AG20443 (cell line): ENCODE measurements around the gene RTN4.
A peak's percentile ranks its signal among the peaks of the same experiment; 100 is the strongest.
"Not testable (repeated sequence)": the region's sequence is repeated elsewhere in the genome, so short reads cannot be mapped to it uniquely, and the experiment has no call there.

ENCODE experiments used
- DNase-seq: peaks from one replicate; pipeline ENCODE4 v3.0.0; 2012; ENCODE audit warnings: low spot score, mixed read lengths

RTN4 gene

DNA sequence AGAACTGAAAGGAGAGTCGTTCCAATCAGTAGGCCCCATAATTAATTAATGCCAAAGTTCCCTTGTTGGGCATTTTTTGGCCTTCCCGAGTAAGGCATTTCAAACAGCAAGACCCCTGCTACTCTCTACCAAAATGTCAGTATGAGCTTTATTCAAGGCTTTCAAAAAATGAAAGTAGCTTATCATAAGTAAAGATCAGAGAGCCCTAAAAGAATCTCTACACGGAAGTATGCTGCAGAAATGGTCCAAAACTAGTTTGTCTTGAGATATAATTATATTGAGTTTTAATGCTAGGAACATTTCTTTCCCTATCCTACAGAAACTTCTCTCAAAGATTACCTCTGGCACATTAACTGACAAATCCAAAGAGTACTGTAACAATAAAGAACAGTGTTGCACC, 43.9 kb downstream of the RTN4 start:
- DNase-seq, result no peak

DNA sequence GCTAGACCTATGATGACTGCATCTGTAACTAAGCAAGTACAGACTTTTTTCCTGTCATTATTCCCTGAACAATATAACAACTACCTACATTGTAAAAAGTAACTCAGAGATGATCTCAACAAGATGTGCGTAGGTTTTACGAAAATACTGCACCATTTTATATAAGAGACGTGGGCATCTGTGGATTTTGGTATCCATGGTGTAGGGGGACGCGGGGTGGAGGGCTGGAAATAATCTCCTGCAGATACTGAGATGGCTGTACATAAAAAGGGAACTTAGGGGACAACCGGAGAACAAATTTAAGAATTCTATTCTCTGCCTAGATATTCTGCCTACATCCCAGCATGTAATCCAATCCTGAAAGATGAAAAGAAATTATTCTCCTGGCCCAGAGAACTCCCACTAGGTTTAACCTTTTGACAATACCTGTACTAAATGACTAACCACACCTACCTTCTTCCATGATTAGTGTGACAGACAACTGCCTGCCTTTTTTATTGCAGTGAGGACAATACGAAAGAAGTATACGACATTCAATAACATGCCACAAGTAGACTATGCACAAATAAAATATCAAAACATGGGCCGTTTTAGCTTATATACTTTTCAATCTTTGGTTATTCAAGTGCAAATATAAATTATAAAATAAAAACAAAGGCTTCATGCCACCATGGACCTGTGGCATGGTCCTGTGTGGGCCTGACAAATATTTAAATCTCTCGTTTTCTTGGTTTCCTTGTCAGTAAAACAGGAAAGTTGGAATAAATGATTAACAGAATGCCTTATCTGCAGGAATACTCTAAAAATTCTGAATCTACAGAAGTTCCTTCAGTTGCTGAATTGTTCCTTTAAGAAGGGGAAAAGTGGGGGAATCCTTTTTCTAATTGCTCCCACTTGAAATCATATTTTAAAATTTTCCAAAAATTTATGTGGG, 46.3 kb downstream of the RTN4 start:
- DNase-seq, result no peak

DNA sequence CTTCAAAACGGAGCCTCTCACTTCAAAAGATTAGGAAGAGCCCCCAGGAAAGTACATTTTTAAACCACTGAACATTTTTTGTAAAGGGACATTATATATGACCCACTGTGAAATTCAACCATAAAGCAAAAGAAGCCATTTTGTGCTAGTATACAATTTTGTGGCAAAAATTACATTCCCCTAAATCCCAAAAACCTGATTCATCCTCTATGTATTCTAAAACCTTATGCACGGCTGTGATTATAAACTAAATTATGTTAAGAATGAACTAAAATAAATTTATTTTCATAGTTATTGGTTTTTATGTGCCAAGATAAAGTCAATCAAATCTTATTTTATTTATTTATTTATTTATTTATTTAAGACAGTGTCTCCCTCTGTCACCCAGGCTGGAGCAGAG, 48.5 kb downstream of the RTN4 start:
- no peak for DNase-seq

DNA sequence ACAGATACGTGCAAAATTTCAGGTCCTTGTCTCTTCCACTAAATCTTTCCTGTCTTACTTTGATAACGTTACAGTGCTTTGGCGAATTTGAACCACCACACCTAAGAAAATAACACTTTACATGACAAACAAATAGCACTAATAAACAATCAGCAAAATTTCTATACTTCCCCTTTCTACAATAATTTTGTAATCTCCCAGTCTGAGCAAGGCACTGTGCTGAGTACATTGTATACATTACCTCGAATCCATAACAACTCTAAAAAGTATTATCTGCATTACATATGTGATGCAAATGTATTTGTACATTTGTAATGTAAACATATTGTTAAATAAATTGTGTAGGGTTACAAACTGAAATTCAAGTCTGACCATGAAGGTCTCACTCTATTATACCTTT, 49.9 kb downstream of the RTN4 start:
- DNase-seq, result no peak

DNA sequence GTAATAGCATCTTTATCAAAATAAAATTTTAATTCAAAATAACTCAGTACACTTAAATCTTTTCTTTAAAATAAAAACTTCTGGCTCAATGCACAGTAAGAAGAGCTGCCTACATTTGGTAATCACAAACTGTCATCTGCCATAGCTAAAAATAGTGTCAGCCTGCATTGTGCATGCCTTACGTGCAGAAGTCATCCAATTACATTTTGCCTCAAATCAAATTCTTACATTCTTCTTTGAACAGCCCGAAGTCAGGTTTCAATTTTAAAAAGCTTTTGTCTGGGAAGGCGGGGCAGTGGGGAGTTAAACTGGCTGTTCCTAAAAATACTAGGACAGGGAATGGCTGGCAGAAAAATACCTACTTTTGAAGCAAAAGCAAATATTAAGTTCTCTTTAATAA, 51.1 kb downstream of the RTN4 start:
- peak; percentile 50 for DNase-seq

DNA sequence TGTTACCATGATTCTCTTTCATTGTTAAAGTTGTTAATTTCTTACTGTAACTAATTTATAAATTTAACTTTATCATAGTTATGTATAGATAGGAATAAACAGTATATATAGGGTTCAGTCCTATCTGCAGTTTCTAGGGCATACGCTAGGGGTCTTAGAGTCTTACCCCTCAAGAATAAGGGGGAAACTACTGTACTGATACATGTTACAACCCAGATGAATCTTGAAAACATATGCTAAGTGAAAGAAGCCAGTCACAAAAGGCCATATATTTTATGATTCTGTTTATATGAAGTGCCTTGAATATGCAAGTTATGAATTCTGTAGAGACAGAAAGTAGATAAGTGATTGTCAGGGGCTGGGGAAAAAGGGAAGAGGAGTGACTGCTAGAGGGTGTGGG, 52.4 kb downstream of the RTN4 start:
- DNase-seq, result no peak

DNA sequence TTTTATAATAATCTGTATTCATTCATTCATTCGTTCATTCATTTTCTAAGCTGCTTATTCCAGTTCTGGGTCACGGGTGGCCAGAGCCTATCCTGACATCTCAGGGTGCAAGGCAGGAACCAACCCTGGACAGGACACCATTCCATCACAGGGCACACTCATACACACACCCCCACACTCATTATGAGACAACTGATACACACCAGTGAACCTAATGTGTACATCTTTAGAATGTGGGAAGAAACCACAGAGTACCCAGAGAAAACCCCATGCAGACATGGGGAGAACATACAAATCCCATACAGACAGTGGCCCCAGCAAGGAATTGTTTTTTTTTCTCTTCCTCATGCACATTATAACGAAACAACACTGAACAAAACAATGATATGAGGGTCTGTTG, 54.7 kb downstream of the RTN4 start:
- no peak for DNase-seq

DNA sequence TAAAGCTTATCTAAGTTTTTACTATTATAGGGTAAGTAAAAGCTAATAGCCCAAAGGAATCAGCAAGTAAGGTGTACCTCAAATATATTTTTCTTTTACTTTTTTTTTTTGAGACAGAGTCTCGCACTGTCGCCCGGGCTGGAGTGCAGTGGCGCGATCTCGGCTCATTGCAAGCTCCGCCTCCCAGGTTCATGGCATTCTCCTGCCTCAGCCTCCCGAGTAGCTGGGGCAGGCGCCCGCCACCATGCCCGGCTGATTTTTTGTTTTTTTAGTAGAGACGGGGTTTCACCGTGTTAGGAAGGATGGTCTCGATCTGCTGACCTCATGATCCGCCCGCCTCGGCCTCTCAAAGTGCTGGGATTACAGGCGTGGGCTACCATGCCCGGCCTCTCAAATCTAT, 59.6 kb downstream of the RTN4 start:
- DNase-seq, result not testable (repeated sequence)

DNA sequence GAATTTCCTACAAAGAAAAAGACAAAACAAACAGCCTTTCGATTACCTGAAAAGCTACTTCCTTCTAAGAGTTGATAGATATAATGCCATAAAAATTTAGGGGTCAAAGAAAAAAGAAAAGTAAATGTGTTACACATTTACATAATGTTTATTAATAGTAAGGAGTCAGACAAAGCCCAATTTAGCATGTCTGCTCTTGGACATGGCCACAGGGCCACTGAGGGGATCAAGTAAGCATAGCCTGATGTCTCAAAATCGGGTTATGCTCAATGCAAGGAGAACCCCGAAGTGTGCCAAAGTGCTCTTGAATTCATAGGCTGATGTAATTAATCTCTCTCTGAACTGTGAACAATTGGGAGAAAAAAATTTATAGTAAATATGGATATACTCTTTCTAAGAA, 61.6 kb downstream of the RTN4 start:
- DNase-seq, result no peak

DNA sequence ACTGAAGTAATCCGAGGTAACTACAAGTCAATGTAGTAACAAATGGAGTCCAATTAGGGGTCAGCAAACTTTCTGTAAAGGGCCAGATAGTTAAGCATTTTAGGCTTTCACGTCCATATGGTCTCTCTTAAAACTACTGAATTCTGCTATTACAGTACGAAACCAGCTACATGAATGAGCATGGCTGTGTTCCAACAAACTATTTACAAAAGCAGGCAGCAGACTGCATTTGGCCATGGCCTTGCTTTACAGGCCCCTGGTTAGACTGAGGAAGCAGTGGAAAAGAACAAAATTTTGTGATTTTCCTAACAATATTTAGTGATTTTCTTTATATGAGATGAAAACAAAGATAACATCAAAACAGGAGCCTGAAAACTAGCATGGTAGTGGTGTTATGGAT, 64.0 kb downstream of the RTN4 start:
- DNase-seq, result no peak

DNA sequence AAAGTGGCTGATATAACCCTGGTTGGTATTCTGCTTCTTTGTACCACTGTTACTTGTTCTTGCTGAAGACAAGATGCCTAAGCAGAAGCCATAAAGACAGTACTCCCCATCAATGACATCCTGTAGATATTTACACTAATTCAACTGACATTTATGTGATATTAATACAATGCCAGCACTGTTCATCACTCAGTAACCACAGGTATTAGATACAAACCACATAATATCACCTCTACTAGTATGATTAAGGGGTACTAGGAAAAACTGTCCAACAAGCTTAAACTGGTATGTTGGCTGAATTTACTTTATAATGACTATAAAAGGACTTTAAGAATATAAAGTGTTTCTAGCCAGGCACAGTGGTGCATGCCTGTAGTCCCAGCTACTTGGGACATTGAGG, 65.8 kb downstream of the RTN4 start:
- DNase-seq, result no peak

DNA sequence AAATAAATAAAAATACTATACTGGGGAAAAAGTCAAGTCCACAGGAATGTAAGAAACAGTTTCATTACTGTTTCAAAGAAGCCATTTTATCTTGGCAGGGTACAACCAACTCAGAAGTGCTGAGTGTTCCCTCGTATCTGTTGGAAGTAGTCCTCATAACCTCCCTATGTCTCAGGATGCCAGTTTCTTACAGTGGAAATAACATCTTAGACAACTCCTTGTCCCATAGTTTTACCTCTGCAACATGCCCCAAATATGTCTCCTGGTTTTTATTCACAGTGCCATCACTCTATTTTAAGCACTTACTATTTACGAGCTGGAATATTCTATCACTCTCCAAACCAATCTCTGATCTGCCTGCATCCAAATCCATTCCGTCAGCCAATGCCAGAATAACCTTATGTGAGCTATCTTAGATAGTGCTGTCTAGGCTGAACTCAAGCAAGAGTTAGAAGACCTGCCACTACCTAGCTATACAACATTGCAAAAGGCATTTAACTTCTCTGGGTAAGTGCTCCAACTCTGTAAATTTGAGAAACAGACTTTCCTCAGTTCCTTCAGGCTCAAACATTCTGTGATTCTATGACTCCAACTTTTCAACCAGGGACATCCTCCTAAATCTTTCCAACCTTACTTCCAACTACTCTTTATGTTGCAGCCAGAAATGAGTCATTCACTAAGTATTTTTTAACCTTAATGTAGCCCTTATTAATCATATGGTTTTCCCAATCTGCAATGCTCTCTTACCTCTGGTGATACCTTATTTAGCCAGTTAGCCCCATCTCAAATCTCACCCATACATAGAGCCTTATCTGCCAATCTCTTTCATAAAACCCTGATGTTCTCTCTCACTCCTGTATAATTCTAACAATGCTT, 66.7 kb downstream of the RTN4 start:
- DNase-seq, result no peak

DNA sequence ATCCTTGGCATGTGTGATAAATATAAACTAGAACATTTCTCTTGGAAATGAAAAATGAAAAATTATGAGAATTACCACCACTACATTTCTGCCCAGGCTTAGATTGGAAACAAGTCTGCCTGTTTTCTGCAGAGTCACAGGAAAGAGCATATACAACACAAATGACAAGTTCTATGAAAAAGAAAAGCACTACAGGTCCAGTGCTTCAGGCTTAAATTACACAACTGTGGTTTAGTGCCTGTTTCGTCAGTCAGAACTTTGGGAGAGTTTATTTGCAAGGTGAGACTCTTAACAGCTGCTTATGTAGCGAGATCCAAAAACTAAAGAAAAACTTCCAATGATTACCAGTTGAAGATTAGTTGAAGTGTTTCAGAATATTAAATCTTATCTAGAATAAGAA, 68.9 kb downstream of the RTN4 start:
- DNase-seq, result no peak

DNA sequence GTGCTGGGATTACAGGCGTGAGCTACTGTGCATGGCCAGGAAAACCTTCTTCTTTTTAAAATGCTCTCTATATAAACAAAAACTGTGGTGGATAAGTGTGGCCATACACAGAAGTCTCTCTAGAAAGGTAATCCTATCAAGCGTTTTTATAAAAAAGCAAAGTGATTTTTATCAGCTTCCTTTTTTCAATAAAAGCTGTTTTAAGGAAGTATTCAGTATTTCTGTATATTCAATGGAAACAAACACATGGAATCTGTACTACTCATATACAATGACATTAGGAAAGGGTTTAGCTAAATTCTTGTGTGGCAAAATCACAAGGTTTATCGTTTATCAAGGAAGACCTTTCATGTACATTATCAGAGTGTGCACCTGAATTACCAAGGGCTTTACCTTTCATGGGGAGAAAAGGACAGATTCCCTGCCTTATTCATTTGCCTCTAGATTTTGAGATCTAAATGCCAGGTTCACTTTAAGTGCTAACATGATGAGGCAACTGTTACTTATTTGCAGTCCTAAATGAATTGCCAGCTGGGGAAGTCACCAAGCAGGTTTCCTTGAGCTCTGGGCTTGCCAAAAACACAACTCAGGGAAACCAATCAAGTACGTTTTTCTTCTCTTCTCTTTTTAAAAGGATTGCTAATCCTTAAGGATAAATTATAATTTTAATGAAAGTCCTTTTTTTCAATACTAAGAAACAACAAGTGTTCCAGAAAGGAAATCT, 70.8 kb downstream of the RTN4 start:
- no peak for DNase-seq

DNA sequence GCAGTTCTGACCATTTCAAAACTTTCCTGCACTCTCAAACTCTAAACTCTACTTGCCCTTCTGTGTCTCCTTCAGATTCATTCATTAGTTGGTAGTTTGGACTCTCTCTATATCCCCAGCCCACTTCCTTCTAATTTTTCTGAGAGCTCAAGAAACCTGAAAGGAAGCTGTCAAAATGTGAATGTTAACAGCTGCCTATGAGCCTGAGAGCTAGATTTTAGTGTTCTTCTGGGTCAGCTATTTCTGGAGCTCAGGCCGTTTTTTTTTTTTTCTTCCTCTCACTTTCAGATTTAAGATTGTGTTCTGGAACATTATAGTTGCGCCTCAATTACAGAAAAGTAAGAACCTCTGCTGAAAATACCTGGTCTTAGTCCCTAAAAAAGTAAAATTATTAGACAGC, 73.1 kb downstream of the RTN4 start:
- no peak for DNase-seq

DNA sequence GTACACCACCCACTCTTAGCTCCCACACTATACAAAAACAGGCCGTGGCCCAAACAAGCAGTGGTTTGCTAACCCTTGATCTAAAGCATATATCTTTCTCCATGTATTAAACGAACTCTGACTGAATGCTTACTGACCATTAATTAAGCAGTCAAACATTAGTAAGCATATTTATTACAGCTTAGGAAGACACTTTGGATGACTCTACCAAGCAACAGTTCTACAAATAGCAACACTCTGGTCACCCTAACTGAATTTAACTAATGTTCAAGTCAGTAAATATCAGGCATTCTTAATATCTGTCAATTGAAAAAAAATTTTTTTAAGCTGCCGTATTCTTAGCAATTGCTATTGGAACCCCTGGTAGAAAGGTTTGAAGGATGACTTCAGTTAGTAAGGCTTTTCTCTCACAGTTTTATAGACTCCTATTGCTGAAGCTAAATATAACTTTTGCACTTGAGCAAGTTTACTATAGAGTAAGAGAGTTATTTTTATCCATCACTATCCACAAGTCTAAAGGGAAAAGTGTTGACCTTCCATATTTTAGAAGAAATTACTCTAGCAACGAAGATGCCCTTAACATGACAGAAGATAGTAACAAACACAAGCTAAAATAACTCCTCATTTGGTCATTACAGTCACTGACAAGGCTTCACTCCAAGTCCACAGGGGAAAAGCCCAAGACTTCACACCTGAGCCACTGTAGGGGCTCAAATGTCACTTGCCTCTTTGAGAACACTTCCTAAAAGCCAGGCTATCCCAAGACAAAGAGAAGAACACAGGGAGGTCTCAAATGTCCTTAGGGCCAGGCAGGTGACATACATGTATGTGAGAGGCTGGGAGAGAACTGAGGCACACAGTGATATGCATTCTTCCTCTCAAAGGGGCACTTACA, 74.4 kb downstream of the RTN4 start:
- no peak for DNase-seq

DNA sequence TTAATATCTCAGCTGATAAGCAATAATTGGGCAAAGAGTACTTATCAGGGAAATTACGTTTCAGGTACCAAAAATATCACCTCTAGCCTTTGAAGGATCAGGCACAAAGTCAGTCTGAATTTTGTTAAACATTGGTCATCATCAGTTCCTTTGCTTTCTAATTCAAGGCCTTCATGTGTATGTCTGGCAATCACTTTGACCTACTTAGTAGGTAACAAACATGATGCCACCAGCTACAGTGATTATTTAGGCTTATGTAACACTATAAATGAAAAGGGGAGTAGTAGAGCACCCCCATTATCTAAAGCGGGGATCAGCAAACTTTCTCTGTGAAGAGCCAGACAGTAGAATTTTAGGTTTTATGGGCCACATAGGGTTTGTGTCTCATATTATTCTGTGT, 75.1 kb downstream of the RTN4 start:
- DNase-seq, result no peak

DNA sequence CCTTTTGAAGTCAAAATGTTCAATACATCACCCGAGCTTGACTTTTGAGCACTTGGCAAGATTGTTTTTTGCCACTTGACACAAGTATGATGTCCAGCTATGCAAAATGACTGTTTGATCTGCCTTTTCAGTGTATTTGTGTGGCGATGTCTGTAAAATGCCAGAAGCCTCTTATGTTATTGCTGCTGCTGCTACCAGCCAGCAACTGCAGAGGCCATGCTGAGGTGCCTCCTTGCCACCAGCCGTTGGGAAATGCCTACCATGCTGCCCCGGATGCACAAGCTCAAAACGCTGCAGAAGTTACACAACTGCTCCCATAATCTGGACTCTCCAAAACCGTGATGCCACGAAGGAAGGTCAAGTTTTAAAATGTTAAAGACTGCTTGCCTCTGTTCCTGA, 80.3 kb downstream of the RTN4 start:
- DNase-seq, result no peak

DNA sequence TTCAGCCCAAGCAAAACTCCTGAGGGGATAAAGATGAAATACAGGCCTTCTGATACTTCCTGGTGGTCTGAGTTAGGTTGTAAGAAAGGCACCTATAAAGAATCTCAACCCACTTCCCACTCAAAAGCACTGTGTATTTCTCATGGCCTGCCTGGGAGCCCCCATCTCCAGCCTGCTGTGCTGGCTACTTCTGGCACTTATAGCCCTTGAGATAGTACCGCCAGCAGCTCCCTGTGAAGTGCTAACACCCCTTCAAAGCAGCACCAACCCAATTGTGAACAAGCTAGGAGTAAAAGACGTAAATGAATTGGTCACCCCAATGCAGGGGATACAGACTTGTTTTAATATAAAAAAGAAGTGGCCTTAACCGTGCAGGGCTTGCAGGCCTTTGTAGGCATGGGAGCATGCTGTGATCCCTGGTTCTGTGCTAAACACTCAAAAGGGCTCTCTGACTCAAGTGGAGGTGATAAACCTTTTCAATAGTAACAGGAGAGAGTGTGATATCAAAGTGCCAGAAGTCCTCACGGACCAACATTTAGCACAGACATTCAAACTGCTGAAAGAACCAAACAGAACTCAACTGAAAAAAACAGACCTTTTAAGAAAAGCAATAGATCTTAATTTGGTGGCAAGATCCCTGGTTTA, 80.8 kb downstream of the RTN4 start:
- no peak for DNase-seq

DNA sequence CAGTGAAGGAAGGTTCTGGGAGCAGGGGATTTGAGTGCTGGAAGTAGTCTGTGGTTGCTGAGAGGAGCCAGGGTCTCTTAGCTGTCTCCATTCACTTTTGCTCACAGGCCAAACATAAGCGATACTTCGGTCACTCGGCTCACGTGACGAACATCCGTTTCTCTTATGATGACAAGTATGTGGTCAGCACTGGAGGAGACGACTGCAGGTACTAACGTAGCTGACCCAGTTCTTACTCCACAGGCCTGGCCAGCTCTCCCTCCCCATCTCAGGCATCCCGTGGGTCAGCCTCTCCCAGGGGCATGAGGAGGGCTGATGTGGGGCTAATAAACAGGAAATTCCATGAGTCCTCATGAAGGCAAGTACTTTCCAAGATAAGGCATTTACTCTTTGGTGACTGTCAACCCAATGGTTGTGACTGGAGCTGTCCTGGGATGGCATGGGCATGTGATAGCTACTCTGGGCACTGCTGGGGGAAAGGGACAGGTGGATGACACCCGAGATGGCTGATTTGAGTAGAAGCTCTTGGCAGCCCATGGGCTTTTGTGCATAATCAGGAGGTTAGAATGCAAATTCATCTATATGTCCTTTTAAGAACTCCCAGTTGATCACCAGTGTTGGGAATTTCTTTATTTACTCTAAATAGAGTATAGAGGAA, 81.6 kb downstream of the RTN4 start:
- DNase-seq, result no peak
